HG03342 (cell line): ENCODE results near the gene SELENOI.
A peak's percentile ranks its signal among the peaks of the same experiment; 100 is the strongest.

ENCODE experiments used
- ATAC-seq: cut with Tn5 transposase; IDR thresholded peaks from one replicate; pipeline ENCODE4 v1.9.1; 2021; ENCODE audit warnings: mild to moderate bottlenecking, moderate library complexity; ENCODE audit not compliant: unreplicated experiment

The SELENOI gene

DNA sequence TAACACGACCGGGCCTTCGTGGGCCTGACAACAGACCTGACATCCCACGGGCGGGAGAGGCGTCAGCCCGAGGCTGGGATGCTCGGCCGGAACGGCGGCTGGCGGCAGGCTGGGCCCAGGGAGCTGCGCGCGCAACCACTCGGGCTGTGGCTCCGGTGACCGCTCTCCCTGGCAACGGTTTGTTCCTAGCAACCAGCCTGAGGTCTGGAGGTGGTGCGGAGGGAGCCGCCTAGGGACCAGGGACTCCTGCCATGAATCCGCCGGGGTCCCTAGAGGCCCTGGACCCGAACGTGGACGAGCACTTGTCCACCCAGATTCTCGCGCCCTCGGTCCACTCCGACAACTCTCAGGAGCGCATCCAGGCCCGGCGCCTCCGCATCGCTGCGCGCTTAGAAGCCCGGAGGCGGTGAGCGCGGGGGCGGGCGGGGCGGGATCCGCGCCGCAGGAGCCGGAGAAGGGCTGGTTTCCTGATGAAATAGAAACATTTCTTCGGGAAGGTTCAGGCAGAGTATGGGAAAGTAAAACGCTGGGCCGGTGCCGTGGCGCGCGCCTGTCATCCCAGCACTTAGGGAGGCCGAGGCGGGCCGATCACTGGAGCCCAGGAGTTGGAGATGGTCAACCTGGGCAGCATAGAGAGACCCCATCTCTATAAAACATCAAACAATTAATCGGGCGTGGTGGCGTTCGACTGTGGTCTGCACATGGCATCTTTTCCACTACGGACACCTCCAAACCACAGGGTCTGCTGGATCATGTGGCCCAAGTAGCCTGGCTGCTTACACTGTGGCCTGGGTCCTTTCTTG, 56.0 kb downstream of the SELENOI start, which contains the start of gene DRC1:
Gene DRC1 (plus strand): TSS at position 182 of the 803 bp plus-strand sequence. CDS start 70 bp downstream, at position 252.
- ATAC-seq: peak; percentile 51

DNA sequence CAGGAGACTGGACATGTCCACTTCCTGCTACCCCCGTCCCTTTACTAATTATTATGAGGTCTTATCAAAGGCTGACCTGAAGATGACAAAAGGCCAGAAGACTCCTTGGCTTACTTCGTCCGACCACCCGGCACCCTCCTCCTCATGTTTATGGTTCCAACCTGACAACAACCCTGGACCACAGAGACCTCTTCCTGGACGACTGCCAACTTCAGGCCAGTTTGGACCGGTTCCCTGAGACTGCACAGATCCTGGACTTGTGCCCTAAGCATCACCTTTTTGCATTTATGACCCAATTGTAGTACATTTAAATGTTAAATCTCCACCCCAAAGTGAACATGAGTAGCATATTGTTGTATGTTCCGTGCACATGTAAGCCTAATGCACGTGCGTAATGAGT, 61.6 kb downstream of the SELENOI start:
- no peak for ATAC-seq

DNA sequence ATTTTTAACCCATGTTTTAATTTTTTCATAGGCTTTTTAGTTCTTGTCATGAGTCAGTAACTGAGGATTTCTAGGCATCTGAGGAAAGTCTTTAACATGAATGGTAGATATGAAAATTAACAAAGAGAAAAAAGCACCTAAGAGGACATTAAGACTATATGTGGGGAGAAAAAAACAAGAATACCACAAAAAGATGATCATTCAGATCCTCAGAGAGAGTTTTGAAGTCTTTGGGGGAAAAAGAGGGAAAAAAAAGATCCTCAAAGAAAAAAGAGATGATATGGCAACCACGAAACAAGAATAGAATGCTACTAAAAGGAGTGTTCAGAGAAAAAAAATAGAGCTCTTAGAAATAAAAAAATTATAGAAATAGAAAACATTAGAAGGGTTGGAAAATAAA, 63.8 kb downstream of the SELENOI start:
- no peak for ATAC-seq

DNA sequence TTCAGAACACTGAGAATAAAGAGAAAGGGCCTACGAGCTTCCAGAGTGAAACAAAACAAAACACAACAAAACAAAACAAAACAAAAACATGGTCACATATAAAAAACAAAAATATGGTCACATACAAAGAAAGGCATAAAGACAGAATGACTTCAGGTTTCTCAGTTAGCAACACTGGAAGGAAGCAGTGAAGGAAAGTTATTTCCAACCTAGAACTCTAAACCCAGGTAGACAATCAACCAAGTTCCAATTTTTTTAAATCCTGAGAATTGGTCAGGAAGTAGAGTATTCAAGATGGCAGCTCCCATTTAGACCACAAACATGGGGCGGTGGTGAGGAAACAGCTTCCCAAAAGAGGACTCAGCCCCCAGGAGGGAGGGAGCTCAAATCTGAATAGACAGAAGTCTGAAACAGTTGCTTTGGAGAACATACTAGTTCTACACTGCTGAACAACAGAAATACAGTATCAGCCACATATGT, 64.9 kb downstream of the SELENOI start:
- no peak for ATAC-seq

DNA sequence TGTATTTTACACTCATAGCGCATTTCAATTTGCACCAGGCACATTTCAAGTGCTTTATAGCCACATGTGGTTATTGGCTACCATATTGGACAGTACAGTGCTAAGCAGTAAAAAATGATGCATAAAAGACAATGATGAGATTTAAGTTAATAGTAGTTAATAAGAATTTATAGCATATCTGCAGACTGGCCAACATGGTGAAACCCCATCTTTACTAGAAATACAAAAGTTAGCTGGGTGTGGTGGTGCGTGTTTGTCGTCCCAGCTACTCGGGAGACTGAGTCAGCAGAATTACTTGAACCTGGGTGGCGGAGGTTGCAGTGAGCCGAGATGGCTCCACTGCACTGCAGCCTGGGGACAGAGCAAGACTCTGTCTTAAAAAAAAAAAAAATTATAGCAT, 65.5 kb downstream of the SELENOI start:
- no peak for ATAC-seq

DNA sequence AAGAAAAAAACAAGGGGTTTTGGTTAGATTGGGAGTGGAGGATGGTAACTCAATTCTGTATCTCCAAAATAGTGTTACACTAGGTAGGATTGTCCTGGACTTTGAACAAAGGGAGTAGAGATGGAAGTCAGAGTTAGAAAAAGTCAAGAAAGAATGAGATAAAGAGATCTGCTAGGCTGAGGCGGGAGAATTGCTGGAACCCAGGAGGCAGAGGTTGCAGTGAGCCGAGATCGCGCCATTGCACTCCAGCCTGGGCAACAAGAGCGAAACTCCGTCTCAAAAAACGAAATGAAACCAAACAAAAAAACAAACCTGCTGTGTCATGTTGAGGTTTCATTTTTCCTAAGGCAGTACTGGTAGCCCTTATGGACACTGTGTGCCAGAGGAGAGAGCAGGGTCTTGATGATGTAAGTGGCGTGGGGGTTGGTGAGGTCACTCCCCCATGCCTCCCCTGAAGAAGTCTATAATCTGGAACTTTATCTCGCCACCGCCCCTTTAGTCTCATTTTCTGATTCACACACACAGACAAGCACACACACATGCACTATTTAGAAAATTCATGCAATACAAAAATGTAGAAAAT, 66.2 kb downstream of the SELENOI start:
- ATAC-seq: peak; percentile 83

DNA sequence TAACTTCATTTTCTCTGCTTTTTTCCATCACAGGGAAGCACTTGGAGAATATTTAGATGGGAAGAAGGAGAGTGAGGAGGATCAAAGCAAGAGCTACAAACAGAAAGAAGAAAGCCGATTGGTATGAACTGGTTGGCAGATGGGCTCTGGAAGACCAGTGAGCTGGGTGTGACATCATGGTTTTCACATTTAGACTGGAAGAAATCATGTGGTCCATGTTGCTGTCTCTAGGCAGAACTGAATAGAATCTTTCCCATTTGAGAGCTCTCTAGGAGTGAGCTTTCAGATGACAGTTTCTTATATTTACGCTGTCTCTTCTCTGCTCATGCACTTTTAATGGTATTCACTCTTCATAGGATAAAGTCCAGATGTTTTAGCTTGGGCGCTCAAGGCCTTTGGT, 68.4 kb downstream of the SELENOI start:
- no peak for ATAC-seq

DNA sequence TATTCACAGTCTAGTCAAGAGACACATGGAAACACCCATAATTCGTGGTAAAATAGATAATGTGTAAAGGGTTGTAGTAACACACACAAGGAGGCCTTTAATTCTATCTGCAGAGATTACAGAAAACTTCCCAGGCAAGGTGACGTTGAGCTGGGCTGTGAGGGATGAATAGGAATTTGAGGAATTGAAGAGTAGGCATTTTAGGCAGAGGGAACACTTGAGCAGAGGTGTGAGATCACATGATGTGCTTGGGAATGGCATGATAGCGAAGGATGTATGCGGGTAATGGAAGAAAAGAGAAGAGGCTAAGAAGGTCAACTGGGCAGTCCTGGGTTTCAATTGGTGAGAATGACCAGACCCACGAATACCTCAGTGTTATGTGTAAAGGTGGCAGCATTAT, 76.0 kb downstream of the SELENOI start:
- ATAC-seq: no peak

DNA sequence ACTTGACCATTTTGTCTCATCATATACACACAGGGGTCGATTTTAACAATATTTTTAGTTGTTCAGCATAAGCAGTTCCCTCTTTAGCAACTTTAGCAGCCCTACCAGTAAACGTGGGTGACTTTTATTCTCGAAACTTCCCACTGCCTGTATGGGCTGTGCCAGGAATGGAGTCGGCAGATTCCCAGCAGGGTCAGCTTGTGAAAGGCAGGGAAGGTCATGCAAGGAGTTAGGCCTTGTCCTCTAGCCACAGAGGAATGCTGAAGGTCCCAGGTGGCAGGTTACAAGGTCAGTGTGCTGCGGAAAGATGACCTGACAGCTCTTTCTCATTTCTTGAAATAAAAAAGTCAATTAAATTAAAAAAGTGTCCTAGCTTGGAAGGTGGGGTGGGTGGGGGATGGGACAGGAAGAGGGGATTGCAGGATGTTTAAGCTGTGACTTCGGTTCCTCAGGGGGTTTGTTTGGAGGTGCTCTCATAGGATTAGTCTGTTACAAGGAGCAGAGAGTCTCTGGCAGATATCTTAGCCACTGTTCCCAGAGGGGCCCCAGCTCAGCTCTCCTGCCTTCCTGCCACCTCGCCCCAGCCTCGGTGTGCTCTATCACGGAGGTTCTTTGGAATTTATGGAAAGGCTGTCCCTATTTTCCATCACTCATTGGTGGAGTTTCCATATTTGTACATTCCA, 77.1 kb downstream of the SELENOI start:
- ATAC-seq: no peak

DNA sequence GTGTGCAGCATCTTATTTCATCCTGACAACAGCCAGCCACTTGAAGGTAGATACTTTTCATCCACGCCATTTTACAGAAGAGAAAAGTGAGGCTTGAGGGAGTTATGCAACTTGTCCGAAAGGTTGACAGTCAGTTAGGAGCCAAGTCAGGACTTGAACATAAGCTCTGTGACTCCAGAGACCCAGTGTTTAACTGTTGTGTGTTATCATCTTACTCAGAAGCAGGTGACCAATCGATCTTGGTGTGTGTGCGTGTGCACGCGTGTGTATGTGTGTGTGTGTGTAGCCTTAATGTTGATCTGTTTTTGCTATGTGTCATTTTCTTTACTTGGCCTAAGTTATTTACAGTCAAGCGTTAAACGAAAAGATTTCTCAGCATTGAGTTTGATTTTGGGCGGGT, 77.8 kb downstream of the SELENOI start:
- ATAC-seq: no peak

DNA sequence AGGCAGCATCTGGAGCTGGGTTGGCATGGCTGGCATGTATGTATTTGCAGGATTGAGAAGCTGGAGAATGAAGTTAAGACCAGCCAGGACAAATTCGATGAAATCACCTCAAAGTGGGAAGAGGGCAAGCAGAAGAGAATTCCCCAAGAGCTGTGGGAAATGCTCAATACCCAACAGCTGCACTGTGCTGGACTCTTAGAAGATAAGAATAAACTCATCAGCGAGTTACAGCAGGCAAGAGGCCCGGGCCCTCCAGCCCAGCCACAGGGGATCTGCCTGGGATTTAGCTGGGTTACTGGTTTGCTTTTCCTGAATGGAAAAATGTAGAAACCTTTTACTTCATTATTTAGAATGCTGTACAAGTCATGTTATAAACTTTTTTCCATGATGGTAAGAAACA, 78.3 kb downstream of the SELENOI start:
- ATAC-seq: no peak

DNA sequence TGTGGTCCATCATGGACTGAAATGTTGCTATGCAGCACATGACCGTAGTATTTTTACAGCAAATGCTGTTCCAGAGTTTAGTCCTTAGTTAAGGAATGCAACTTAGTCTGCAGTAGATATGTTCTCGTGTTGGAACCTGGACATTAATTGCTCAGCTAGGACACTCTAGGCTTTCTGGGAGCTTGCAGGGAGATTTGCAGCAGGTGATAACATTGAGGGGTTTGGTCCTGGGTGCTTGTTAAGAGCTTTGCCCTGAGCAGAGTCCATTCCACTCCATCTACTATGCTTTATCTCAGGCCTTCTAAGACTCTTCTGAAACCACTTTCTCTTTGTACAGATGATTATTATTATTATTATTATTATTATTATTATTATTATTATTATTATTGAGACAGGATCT, 82.9 kb downstream of the SELENOI start:
- ATAC-seq: no peak

DNA sequence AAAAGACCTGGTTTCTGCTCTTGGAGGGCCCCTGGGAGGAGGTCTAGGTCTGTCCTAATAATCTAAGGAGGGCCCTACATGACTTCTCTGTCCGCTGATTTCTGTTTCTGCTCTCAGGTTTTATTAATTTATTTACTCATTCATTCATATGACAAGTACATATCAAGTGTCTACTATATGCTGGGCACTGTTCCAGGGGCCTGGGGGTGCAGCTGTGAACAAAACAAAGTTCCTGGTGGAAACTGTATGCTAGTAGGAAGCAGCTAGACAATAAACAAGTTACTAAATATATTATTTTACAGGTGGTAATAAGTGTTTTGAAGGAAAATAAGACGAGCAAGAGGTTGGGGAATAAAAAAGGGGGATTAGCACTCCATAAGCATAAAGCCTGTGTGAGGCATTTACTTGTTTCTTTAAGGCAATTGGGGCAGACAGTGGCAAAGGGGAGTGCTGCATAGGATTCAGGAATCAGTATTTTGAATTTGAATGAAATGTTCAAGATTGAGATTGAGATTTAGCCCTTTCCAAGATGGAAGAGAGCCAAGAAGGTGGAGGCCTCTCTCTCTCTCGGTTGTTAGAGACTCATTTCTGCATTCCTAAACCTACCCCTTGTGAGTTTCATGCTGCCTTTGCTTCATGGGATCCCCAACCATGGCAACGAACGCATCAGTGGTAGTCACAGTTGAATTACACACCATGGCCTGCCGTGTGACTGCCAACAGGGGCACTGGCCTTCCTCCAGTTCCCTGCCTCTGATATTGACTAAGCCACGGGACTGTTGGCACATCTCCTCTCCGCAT, 84.0 kb downstream of the SELENOI start:
- no peak for ATAC-seq

DNA sequence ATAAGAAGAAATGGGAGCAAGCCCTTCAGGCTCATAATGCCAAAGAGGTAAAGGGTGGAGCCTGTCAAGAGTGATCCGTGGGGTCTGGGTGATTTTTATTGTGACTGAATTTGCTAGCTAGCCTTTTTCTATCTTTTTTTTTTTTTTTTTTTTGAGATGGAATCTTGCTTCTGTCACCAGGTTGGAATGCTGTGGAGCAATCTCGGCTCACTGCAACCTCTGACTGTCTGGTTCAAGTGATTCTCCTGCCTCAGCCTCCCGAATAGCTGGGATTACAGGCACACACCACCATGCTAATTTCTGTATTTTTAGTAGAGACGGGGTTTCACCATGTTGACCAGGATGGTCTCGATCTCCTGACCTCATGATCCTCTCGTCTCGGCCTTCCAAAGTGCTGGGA, 84.9 kb downstream of the SELENOI start:
- ATAC-seq: no peak

DNA sequence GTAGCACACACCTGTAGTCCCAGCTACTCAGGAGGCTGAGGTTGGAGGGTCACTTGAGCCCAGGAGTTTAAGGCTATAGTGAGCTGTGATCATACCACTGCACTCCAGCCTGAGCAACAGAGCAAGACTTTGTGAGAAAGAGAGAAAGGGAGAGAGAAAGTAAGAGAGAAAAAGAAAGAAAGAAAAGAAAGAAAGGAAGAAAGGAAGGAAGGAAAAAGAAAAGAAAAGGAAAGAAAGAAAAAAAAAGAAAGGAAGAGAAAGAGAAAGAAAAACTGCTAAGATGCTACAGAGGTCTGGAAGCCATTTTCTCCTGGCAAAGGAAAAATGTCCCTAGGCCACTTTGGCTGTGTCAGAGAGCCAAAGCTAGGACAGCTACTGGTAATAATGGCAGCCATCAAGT, 86.4 kb downstream of the SELENOI start:
- no peak for ATAC-seq

DNA sequence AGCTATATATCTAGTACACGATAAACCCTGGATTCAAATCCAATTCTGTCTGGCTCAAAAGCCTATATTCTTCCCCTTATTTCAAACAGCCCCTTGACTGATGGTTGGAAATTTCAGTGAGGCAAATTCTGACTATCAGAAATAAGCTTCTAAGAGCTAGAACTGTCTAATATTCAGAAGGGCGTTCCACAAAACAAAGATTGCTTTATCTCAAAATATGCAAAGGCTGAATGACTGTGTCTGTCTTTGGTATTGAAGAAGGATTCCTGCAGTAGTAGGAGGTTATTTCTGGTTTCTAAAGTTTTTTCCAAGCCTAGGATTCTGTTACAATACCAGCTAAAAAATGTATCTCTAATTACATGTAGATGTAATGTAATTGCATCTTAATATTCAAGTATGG, 86.9 kb downstream of the SELENOI start:
- ATAC-seq: no peak

DNA sequence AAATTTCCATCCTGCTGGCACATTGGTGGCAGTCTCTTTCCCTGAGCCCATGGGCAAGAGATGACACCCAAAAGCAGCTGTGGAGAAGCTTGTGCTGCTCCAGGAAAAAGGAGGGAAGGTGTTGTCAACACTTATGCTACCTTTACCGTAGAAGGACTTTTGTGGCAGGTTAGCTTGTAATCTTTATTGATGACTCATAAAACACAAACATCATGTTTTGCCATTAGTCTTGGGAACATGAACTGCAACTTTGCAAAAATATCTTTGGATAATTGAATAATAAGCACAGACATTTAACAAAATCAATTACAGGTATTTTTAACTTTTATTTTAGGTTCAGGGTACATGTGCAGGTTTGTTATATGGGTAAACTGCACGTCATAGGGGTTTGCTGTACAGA, 89.2 kb downstream of the SELENOI start:
- no peak for ATAC-seq

DNA sequence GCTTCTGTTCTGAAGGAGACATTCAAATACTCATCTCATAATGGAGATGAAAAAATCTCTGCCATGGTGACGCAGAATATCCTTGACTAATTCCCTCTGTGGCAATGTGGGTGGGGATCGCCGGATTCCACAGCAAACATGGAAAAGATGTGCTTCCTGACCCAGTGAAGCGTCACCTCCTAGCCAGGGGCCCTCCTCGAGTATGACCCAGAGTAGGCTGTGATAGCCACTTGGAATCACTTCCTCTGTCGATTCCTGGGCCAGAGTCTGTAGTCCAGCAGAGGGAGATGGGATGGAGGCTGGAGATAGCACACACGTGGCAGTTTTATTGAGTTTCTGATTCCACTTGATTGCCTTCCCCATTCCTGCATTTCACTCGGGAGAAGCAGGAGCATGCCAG, 92.6 kb downstream of the SELENOI start:
- ATAC-seq: no peak

DNA sequence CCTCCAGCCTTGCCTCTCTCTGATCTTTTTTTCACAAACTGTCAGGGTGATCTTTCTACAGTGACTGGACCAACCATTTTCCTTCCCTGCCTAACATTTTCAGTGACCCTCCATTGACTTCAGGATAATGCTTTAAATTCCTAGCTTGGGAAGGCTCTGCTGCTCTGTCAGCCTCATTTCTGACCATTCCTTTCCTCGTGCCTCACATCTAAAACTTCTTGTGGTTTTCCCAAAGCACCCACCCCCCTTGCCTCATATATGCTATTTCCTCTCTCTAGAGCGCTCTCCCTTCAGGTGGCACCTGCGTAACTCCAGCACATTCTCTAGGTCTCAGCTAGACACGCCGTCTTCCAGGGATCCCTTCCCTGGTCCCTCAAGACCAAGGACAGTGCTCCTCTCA, 93.0 kb downstream of the SELENOI start:
- no peak for ATAC-seq

DNA sequence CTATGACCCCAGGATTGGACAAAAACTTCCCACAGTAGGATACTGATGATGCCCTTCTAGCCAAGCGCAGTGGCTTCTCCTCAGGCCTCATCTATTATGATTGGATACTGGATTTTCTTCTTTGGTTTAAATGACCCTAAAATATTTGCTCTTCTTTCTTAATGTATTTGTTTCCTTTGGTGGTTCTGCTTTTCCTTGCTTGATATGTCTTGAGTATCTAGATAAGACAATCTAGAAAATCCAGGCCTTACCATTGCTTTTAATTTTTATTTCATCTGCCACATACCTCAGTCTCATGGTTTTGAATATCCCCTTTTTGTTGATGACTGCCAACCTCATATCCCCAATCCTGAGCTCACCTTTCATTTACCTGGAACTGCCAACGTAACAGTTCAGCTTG, 96.4 kb downstream of the SELENOI start:
- no peak for ATAC-seq

DNA sequence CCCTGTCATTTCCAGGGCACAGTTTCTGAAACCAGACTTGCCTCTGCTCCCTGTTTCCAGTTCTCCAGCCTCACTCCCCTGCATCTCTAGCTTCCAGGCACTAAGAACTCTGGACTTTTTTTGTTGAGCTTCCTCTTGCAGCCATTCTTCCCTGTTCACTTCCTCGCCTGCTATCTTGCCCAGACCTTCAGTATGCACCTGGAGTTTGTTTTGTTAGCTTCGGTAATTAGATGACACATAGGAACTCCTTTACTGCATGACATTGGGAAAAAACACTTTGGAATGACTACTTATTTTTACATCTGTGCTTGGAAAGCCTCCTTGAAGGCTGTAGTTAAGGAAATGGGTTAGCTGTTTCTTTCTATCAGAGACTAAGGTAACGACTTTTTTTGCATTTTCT, 96.8 kb downstream of the SELENOI start:
- no peak for ATAC-seq
